KMS-11 (cell line): ENCODE data around the gene P2RY14.

Source experiments
- H2AFZ ChIP-seq: fragments of 200-600 bp; sonication (generic); 2 replicates; pipeline ENCODE4 v1.6.1; 2016; ENCODE audit warnings: antibody characterized with exemption, mixed run types, low read depth
- H3K27ac ChIP-seq: fragments of 200-600 bp; sonication (generic); 2 replicates; pipeline ENCODE4 v1.6.1; 2016; ENCODE audit warnings: mild to moderate bottlenecking, mixed run types
- H3K27me3 ChIP-seq: fragments of 200-600 bp; sonication (generic); 2 replicates; pipeline ENCODE4 v1.6.1; 2017; ENCODE audit warnings: mild to moderate bottlenecking, low read depth, mixed run types, moderate library complexity; ENCODE audit not compliant: insufficient read depth
- H3K36me3 ChIP-seq: fragments of 200-600 bp; sonication (generic); 2 replicates; pipeline ENCODE4 v1.6.1; 2017; ENCODE audit warnings: mild to moderate bottlenecking, mixed run types; ENCODE audit not compliant: insufficient read depth
- H3K4me1 ChIP-seq: fragments of 200-600 bp; sonication (generic); 2 replicates; pipeline ENCODE4 v1.6.1; 2016; ENCODE audit warnings: mild to moderate bottlenecking, low read depth, mixed run types; ENCODE audit not compliant: poor library complexity, severe bottlenecking
- H3K4me2 ChIP-seq: fragments of 200-600 bp; sonication (generic); 2 replicates; pipeline ENCODE4 v1.7.0; 2016; ENCODE audit warnings: mild to moderate bottlenecking, mixed run types
- H3K4me3 ChIP-seq: fragments of 200-600 bp; sonication (generic); IDR thresholded peaks from 2 replicates; pipeline ENCODE4 v1.6.1; 2017; ENCODE audit warnings: low read depth, low read length, mixed read lengths; ENCODE audit not compliant: insufficient read depth
- H3K79me2 ChIP-seq: fragments of 200-600 bp; sonication (generic); 2 replicates; pipeline ENCODE4 v1.6.1; 2016; ENCODE audit warnings: low read depth, mixed run types; ENCODE audit not compliant: insufficient read depth
- H3K9ac ChIP-seq: fragments of 200-600 bp; sonication (generic); 2 replicates; pipeline ENCODE4 v1.6.1; 2016; ENCODE audit warnings: mild to moderate bottlenecking, mixed run types
- H4K20me1 ChIP-seq: fragments of 200-600 bp; sonication (generic); 2 replicates; pipeline ENCODE4 v1.6.1; 2016; ENCODE audit warnings: mild to moderate bottlenecking, mixed run types; ENCODE audit not compliant: insufficient read depth
- CTCF ChIP-seq: fragments of 200-600 bp; sonication (generic); conservative IDR thresholded peaks from 2 replicates; pipeline ENCODE4 v1.6.1; 2017; ENCODE audit warnings: low read depth, mild to moderate bottlenecking, antibody characterized with exemption, low read length, moderate library complexity, mixed read lengths

P2RY14 gene

GRCh38 chr3:151218136-151218535 lies 60.2 kb downstream of the P2RY14 start:
- no peaks in the 10 kb centered on the region for H3K79me2 ChIP-seq
- no peak overlapping the region for H3K4me2 ChIP-seq
- H3K27me3 ChIP-seq: no peaks in the 10 kb centered on the region
- H2AFZ ChIP-seq: no peak overlapping the region
- H4K20me1 ChIP-seq: no peaks in the 10 kb centered on the region
- H3K27ac ChIP-seq: no peak overlapping the region
- H3K4me3 ChIP-seq: no peak overlapping the region
- no peak for TF ChIP-seq CTCF
- no peaks in the 10 kb centered on the region for H3K36me3 ChIP-seq
- H3K9ac ChIP-seq: no peak overlapping the region
- H3K4me1 ChIP-seq: no peaks in the 10 kb centered on the region

DNA sequence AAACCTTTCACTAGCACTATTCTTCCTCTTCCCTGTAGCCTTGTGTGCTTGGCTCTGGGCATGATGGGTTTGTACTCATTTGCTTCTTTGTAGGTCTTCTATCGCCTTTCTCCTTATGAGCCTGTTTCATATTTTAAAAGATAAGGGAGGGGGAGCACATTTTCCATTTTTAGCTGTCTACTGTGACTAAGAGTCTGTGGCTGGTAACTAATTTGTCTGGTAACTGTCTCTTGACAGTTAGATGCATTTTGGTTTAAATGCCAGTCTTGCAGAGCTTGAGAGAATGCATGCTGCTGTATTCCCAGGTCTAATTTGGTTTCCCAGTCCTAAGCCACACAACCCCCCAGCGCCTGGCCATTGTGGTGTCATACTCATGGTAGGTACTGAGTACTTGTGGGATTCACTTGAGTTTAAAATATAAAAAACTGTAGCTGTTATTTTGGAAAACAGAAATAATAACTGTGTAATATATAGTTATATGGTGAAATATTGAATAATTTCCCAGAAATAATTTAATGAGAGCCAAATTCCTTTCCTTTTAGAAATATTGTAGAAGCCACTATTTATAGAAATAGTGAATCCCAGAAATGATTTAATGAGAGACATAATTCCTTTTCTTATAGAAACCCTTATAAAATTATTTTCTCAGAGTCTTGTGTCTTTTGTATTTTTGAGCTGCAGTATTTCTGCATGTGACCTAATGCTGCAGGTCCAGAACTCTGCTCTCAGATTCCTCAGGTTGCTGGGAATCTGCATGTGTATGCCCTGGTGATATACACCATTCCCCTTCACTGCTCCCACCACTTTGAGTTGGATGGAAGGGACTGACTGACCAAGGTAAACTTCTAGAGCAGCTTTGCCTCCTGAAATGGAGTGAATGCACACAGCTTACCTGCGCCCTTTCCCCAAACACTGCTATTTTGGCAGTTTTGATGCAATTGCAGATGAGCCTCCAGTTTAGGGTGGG lies 61.4 kb downstream of the P2RY14 start:
- H4K20me1 ChIP-seq: no peaks in the 10 kb centered on the region
- no peak overlapping the region for H3K27ac ChIP-seq
- no peaks in the 10 kb centered on the region for H3K27me3 ChIP-seq
- H3K4me3 ChIP-seq: no peak overlapping the region
- no peaks in the 10 kb centered on the region for H3K4me1 ChIP-seq
- H3K4me2 ChIP-seq: no peak overlapping the region
- H3K79me2 ChIP-seq: no peaks in the 10 kb centered on the region
- H3K36me3 ChIP-seq: no peaks in the 10 kb centered on the region
- H3K9ac ChIP-seq: no peak overlapping the region
- no peak for TF ChIP-seq CTCF
- H2AFZ ChIP-seq: no peak overlapping the region

DNA sequence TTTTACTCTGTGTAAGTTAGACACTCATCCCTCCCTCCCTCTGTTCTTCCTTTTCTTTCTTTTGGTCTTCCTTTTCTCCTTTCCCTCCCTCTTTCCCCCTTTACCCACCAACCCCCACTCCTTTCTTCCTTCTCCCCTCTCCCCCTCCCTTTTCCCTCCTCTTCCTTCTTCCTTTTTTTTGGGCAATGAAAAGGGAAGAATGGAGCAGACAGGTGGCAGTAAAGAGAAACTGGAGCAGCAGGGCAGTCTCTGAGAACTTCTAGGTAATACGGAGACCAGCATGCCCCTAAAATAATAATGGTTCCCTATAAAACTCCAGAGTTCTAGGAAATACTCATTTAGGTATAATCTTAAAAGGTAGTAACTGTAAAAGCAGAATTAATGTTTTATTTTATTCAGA lies 63.9 kb downstream of the P2RY14 start:
- Histone ChIP-seq H3K9ac (no peak overlapping the region), H3K79me2 (no peaks in the 10 kb centered on the region), H2AFZ (no peak overlapping the region), H3K27me3 (no peaks in the 10 kb centered on the region), H3K4me3 (no peak overlapping the region), H3K4me1 (peaks cover 8% of the 10 kb centered on the region), H3K27ac (no peak overlapping the region), H3K4me2 (no peak overlapping the region), H4K20me1 (no peaks in the 10 kb centered on the region), H3K36me3 (no peaks in the 10 kb centered on the region)
- TF ChIP-seq CTCF: no peak

DNA sequence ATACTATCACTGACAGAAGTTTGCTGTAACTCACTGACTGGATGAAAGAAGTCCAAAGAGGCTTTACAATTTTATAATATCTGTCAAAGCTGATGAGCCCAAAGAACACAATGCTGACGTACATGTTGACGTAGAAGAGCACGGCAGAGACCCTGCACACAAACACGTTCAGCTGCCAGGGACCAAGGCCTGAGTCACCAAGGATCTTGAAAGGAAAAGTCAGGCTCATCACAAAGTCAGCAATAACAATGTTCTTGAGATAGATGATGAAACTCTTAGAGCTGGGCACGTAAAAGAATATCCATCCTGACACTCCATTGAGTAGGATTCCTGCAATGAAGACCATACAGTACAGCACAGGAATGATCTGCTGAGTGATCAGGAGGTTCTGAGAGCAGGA lies 64.5 kb downstream of the P2RY14 start:
- H3K79me2 ChIP-seq: no peaks in the 10 kb centered on the region
- H3K4me1 ChIP-seq: peaks cover 8% of the 10 kb centered on the region
- no peaks in the 10 kb centered on the region for H4K20me1 ChIP-seq
- TF ChIP-seq CTCF: no peak
- no peaks in the 10 kb centered on the region for H3K36me3 ChIP-seq
- no peak overlapping the region for H3K4me3 ChIP-seq
- H3K9ac ChIP-seq: no peak overlapping the region
- no peak overlapping the region for H3K27ac ChIP-seq
- H3K4me2 ChIP-seq: no peak overlapping the region
- H3K27me3 ChIP-seq: no peaks in the 10 kb centered on the region
- no peak overlapping the region for H2AFZ ChIP-seq
